SK-N-SH (cell line): ENCODE measurements around the gene KDM5C.

Experiments used
- CTCF ChIP-seq: fragments of 200-600 bp; sonication (generic); IDR thresholded peaks from 2 replicates; pipeline ENCODE4 v1.6.1; 2017; ENCODE audit warnings: antibody characterized with exemption, mild to moderate bottlenecking, moderate library complexity
- ELF1 ChIP-seq: IDR thresholded peaks from 2 replicates; pipeline ENCODE4 v1.4.0; 2012
- EP300 ChIP-seq, 2 experiments: IDR thresholded peaks; 2 replicates each; pipeline versions ENCODE4 v1.4.0 to v1.6.1; 2012; ENCODE audit warnings: borderline replicate concordance in 1 of 2, low read depth in 1 of 2, low read length in 1 of 2
- EZH2phosphoT487 ChIP-seq: fragments of 200-600 bp; sonication (generic); IDR thresholded peaks from 2 replicates; pipeline ENCODE4 v1.6.1; 2017; ENCODE audit warnings: low read depth, mixed run types, mild to moderate bottlenecking, antibody characterized with exemption, moderate library complexity, borderline replicate concordance
- FOXJ3 ChIP-seq: sonication (generic); formaldehyde crosslinking; IDR thresholded peaks from 2 replicates; pipeline ENCODE4 v1.5.1; 2020; ENCODE audit warnings: mild to moderate bottlenecking, missing genetic modification reagents
- GABPA ChIP-seq: IDR thresholded peaks from 2 replicates; pipeline ENCODE4 v1.4.0; 2012; ENCODE audit warnings: low read depth, mild to moderate bottlenecking
- GATA2 ChIP-seq: sonication (generic); formaldehyde crosslinking; IDR thresholded peaks from 2 replicates; pipeline ENCODE4 v1.5.0; 2020; ENCODE audit warnings: mild to moderate bottlenecking, missing genetic modification reagents
- IRF3 ChIP-seq: fragments of 150-350 bp; IDR thresholded peaks from 2 replicates; pipeline ENCODE4 v1.6.1; 2016; ENCODE audit warnings: mild to moderate bottlenecking, low read depth, low read length
- MXI1 ChIP-seq: IDR thresholded peaks from 2 replicates; pipeline ENCODE4 v1.6.1; 2012; ENCODE audit warnings: mild to moderate bottlenecking, low read depth, low read length, improper control_type of control experiment
- POLR2AphosphoS5 ChIP-seq: IDR thresholded peaks from 2 replicates; pipeline ENCODE4 v1.6.1; 2012; ENCODE audit warnings: low read depth, low read length
- SIN3A ChIP-seq: IDR thresholded peaks from 2 replicates; pipeline ENCODE4 v1.6.1; 2012; ENCODE audit warnings: low read depth, mild to moderate bottlenecking, low read length, moderate library complexity, borderline replicate concordance
- TAF1 ChIP-seq: IDR thresholded peaks from 2 replicates; pipeline ENCODE4 v1.6.1; 2012; ENCODE audit warnings: low read depth, mild to moderate bottlenecking, low read length, moderate library complexity, borderline replicate concordance
- USF1 ChIP-seq: IDR thresholded peaks from 2 replicates; pipeline ENCODE4 v1.4.0; 2012; ENCODE audit warnings: low read depth, borderline replicate concordance
- TF ChIP-seq, protein P1 (sequence below): IDR thresholded peaks from 2 replicates; pipeline ENCODE4 v1.4.0; 2012; ENCODE audit warnings: low read depth

- TF ChIP-seq GABPA, result no peak
- no peak for TF ChIP-seq CTCF
- TF ChIP-seq, protein P1, sequence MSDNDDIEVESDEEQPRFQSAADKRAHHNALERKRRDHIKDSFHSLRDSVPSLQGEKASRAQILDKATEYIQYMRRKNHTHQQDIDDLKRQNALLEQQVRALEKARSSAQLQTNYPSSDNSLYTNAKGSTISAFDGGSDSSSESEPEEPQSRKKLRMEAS, result no peak
- TF ChIP-seq POLR2AphosphoS5, result no peak
- no peak for TF ChIP-seq TAF1
- no peak for TF ChIP-seq GATA2 (CRISPR knock-in tag)
- no peak for TF ChIP-seq EZH2phosphoT487
- no peak for TF ChIP-seq ELF1
- TF ChIP-seq USF1, result no peak
- TF ChIP-seq IRF3, result no peak
- TF ChIP-seq SIN3A, result no peak
- TF ChIP-seq EP300 (IDR thresholded peaks at IDR 0.05; ENCODE audit: borderline replicate concordance in 1 of 2, low read depth in 1 of 2, low read length in 1 of 2), result no peak
- TF ChIP-seq MXI1, result no peak
- TF ChIP-seq FOXJ3 (CRISPR knock-in tag), result no peak
Measured at GRCh38 chrX:53253293-53254020, 28.4 kb upstream of the KDM5C start.
